ENCODE results near the gene DPYSL3. TPM values are rescaled to one million over a fixed set of nuclear protein-coding genes. Genes with fewer than 3 reads are reported as not detected.

The DPYSL3 gene
- polyA plus RNA-seq, 1 of the 3 experiments (the other 2 are of a cell fraction): 123 TPM

- Histone ChIP-seq H3K27me3 (ENCODE audit: insufficient read depth) (no peaks in the 10 kb centered on the region), H3F3A (replicated peaks; ENCODE audit: insufficient read depth) (no peaks in the 10 kb centered on the region), H3K36me3 (replicated peaks in 1 of 2; ENCODE audit: control insufficient read depth in 1 of 2, insufficient read depth in 2 of 2, low read length in 1 of 2) (no peaks in the 10 kb centered on the region), H3K9me2 (no peaks in the 10 kb centered on the region), H4K20me1 (ENCODE audit: insufficient read depth) (no peaks in the 10 kb centered on the region), H3K4me1 (ENCODE audit: control insufficient read depth in 1 of 2, insufficient read depth in 2 of 2, low read depth in 1 of 2, low read length in 1 of 2) (peaks cover 0 to 4% of the 10 kb centered on the region in 2 experiments; a peak in 2 of 4 replicates), H3K4me3 (ENCODE audit: low read depth in 2 of 2, low read length in 1 of 2) (no peak overlapping the region), H3K9ac (no peak overlapping the region), H3K27ac (ENCODE audit: low read depth in 2 of 2, low read length in 1 of 2) (no peak overlapping the region), H3K79me2 (ENCODE audit: insufficient read depth) (no peaks in the 10 kb centered on the region; the same call in 1 of the 2 replicates), H2AFZ (ENCODE audit: low read depth) (no peak overlapping the region), H3K4me2 (no peak overlapping the region), H3K9me3 (no peaks in the 10 kb centered on the region)
- 88% methylated on average over 7 of the region's 7 CpGs for WGBS (ENCODE audit: low lambda C conversion rate)
- CTCF ChIA-PET: interaction anchor here (1.2 kb wide), 1 partner anchor 51 kb away, joined by 3 read pairs; no protein-coding TSS in a partner anchor
- POLR2A ChIA-PET: no interaction called here
- DNase-seq: no peak
- TF ChIP-seq EP300 (IDR thresholded peaks at IDR 0.05; ENCODE audit: borderline replicate concordance in 1 of 2, low read depth in 1 of 2, low read length in 1 of 2) (no peak), REST (IDR thresholded peaks at IDR 0.05; ENCODE audit: low read depth, low read length) (peak; percentile 63; the same call in 1 of the 2 replicates)
Observed at GRCh38 chr5:147515269-147515668, 5.4 kb upstream of the DPYSL3 start.

GRCh38 chr5:147512659-147513379, 3.0 kb upstream of the DPYSL3 start:
- Histone ChIP-seq H3K9me2 (no peaks in the 10 kb centered on the region), H3K9me3 (no peaks in the 10 kb centered on the region), H3F3A (replicated peaks; ENCODE audit: insufficient read depth) (no peaks in the 10 kb centered on the region), H3K4me1 (ENCODE audit: control insufficient read depth in 1 of 2, insufficient read depth in 2 of 2, low read depth in 1 of 2, low read length in 1 of 2) (peaks cover 0 to 7% of the 10 kb centered on the region in 2 experiments; a peak in 2 of 4 replicates), H4K20me1 (ENCODE audit: insufficient read depth) (no peaks in the 10 kb centered on the region), H2AFZ (ENCODE audit: low read depth) (no peak overlapping the region), H3K36me3 (replicated peaks in 1 of 2; ENCODE audit: control insufficient read depth in 1 of 2, insufficient read depth in 2 of 2, low read length in 1 of 2) (no peaks in the 10 kb centered on the region), H3K27me3 (ENCODE audit: insufficient read depth) (no peaks in the 10 kb centered on the region), H3K79me2 (ENCODE audit: insufficient read depth) (peaks cover 19% of the 10 kb centered on the region), H3K9ac (no peak overlapping the region), H3K4me2 (no peak overlapping the region), H3K4me3 (ENCODE audit: low read depth in 2 of 2, low read length in 1 of 2) (no peak overlapping the region), H3K27ac (ENCODE audit: low read depth in 2 of 2, low read length in 1 of 2) (peak overlapping the region in 1 of 2 experiments; percentile 28; a peak in 1 of 4 replicates)
- TF ChIP-seq USF2 (IDR thresholded peaks at IDR 0.05; ENCODE audit: borderline replicate concordance, low read depth, low read length) (no peak), EP300 (IDR thresholded peaks at IDR 0.05; ENCODE audit: borderline replicate concordance in 1 of 2, low read depth in 1 of 2, low read length in 1 of 2) (0 out of 4 replicates have a peak, but pooled peaks of 1 of the 2 experiments have one; percentile 8), RCOR1 (IDR thresholded peaks at IDR 0.05; ENCODE audit: low read length) (peak; percentile 61; the same call in 1 of the 2 replicates)
- ChIA-PET POLR2A (interaction anchor here (0.8 kb wide), 1 partner anchor 15 kb away, joined by 3 read pairs; no protein-coding TSS in a partner anchor), CTCF (interaction anchor here (0.6 to 1.4 kb wide), 2 partner anchors 46 to 492 kb away, joined by 3 read pairs; no protein-coding TSS in a partner anchor)
- DNase-seq: no peak
- 77% methylated on average over 3 of the region's 3 CpGs for WGBS (ENCODE audit: low lambda C conversion rate)

Data from SK-N-SH (cell line).